GM19193 (cell line): ENCODE measurements around the gene ZNF688.

Experiments used
- POLR2A ChIP-seq: IDR thresholded peaks from 4 replicates; pipeline ENCODE4 v1.6.1; 2011; ENCODE audit not compliant: insufficient read depth, insufficient read length; ENCODE audit errors: extremely low read depth

Gene ZNF688

GRCh38 chr16:30571445-30572322 is at the start of gene ZNF688:
Gene ZNF688, minus strand, starts transcription at chr16:30571714. Its CDS starts 85 bp downstream, at chr16:30571629.
- peak; percentile 62 for TF ChIP-seq POLR2A

- no peak for TF ChIP-seq POLR2A
Measured at GRCh38 chr16:30620169-30620568, 48.7 kb upstream of the ZNF688 start.

GRCh38 chr16:30619638-30620037 is 48.1 kb upstream of the ZNF688 start:
- no peak for TF ChIP-seq POLR2A

GRCh38 chr16:30619202-30619601 is 47.7 kb upstream of the ZNF688 start:
- TF ChIP-seq POLR2A = no peak

- TF ChIP-seq POLR2A = no peak
Measured at GRCh38 chr16:30615358-30616091, 44.0 kb upstream of the ZNF688 start.

- TF ChIP-seq POLR2A = peak; percentile 78
Measured at GRCh38 chr16:30609926-30610839, 38.7 kb upstream of the ZNF688 start, which contains the start of gene ZNF689. Gene ZNF689, minus strand, starts transcription at chr16:30610389. Its CDS starts 348 bp downstream, at chr16:30610041.

GRCh38 chr16:30609002-30609925 is 37.8 kb upstream of the ZNF688 start:
- TF ChIP-seq POLR2A = no peak

GRCh38 chr16:30606004-30606403 is 34.5 kb upstream of the ZNF688 start:
- no peak for TF ChIP-seq POLR2A

- TF ChIP-seq POLR2A = no peak
Measured at GRCh38 chr16:30605158-30605557, 33.6 kb upstream of the ZNF688 start.

GRCh38 chr16:30604316-30604947 is 32.9 kb upstream of the ZNF688 start:
- TF ChIP-seq POLR2A = no peak

GRCh38 chr16:30603945-30604315 is 32.4 kb upstream of the ZNF688 start:
- no peak for TF ChIP-seq POLR2A

GRCh38 chr16:30602616-30603277 is 31.2 kb upstream of the ZNF688 start:
- TF ChIP-seq POLR2A = no peak

- no peak for TF ChIP-seq POLR2A
Measured at GRCh38 chr16:30601966-30602365, 30.5 kb upstream of the ZNF688 start.

- TF ChIP-seq POLR2A = no peak
Measured at GRCh38 chr16:30600929-30601328, 29.4 kb upstream of the ZNF688 start.
